GM18508 (cell line): ENCODE measurements around the gene FRMPD4.
"Not testable (repeated sequence)": the region's sequence is repeated elsewhere in the genome, so short reads cannot be mapped to it uniquely, and the experiment has no call there.

ENCODE experiments used
- ATAC-seq: cut with Tn5 transposase; IDR thresholded peaks from one replicate; pipeline ENCODE4 v1.9.1; 2021; ENCODE audit warnings: moderate number of reproducible peaks; ENCODE audit not compliant: insufficient read depth, unreplicated experiment

FRMPD4 gene

DNA sequence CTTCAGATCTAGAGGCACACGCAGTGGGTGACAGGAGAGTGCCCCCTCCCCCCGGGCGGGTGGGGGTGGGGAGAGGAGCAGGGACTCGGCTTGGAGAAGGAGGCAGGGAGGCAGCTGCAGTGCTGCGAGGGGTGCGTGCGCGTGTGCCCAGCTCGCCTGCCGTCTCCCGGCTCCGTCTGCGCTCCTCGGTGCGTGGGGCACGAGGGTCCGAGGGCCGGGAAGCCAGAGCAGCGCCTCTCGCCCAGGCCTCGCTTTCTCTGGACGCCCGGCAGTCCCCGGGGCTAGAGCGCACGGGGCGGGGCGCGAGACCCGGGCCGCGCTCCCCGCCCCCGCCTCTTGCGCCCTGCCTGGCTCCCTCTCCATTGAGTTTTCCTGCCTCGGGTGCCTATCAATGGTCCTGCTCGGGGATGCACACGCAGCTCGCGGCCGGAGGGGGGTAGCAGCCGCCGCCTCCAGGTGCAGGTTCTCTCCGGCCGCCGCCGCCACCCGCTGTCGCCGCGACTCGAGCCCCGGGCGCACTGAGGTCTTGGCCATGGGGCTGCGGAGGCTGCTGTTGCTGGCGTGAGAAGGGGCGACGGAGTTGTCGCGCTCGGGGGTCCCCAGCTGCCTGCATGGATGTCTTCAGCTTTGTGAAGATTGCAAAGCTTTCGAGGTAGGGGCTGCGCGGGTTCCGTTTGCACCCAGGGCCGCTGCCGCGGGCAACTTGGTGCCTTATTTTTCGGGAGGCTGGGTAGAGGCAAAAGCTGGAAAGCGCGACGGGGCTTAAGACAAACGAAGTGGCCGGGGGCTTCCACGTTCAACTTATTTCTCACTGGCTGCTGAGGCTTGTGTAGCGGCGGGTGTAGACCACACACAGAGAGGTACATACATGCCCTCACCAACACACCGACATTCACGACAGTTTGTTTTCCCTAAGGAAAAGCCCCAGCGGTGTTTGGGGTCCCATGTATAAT is at the start of gene FRMPD4:
Gene FRMPD4, plus strand, starts transcription at position 113 of the 953 bp plus-strand sequence. Its CDS starts 499 bp downstream, at position 612.
- no peak for ATAC-seq

DNA sequence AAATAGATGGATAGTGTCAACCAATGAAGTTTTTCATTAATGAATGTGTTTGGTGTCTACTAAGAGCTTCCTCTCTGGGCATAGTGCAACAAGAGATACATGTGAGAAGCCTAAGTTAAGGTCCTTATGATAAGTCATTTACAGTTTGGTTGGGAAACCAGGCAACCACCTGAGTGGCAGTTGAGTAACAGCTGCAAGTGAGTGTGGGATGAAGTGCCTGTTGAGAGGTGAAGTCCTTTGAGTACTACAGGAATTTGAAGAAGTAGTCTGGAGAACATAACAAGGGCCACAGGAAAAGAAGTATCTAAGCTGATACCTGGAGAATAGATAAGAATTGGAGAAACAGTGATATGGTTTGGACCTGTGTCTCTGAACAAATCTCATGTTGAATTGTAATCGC is 48.5 kb upstream of the FRMPD4 start:
- no peak for ATAC-seq

DNA sequence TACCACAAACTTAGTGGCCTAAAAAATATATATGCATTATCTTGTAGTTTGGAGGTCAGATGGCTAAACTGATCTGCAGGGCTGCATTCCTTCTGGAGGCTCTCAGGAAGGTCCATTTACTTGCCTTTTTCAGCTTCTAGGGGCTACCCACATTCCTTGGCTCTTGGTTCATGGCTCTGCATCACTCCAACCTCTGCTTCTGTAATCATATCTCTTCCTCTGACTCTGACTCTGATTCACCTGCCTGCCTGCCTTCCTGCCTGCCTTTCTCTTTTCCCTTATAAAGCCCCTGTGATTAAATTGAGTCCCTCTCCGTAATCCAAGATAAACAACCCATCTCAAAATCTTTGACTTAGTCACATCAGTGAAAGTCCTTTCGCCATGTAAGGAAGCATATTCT is 25.0 kb upstream of the FRMPD4 start:
- no peak for ATAC-seq

DNA sequence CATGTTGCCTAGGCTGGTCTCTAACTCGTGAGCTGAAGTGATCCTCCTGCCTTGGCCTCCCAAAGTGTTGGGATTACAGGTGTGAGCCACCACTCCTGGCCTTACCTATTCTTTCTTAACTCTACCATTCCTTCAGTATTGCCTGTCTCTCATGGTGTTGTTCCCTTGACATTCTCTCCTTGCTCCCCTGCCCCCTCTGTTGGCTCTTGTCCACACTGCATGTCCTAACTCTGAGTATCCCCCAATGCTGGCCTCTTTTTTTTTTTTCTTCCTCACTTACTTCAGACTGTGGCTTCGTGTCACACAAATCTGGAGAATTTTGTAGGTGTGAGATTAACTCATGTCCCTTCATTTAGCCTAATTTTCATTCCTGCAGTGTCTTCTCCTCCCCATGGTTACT is 22.9 kb upstream of the FRMPD4 start:
- ATAC-seq = no peak

DNA sequence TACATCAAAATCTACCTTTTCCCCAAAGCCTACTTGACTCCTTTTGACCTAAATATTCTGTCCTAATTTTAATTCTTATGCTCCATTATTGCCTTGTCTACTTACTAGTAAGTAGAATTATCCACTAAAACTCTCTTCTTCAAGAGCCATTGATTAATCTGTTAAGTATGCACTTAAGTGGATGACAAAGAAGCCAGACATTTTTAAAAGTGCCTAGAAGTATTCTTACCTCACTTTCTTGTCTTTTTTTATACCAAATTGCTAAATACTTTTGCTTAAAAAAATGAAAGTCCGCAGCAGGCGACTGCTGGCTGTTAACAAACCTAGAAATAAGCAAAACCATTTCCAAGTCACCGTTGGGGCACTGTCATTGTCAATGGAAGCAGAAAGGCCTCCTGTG is 20.1 kb upstream of the FRMPD4 start:
- ATAC-seq = no peak

DNA sequence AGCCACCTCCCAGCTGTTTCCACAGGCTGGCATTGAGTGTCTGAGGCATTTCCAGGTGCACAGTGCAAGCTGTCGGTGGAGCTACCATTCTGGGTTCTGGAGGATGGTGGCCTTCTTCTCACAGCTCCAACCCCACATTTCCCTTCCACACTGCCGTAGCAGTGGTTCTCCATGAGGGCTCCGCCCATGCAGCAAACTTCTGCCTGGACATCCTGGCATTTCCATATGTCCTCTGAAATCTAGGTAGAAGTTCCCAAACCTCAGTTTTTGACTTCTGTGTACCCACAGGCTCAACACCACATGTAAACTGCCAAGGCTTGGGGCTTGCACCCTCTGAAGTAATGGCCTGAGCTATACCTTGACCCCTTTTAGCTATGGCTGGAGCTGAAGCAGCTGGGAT is 10.3 kb upstream of the FRMPD4 start:
- no peak for ATAC-seq

DNA sequence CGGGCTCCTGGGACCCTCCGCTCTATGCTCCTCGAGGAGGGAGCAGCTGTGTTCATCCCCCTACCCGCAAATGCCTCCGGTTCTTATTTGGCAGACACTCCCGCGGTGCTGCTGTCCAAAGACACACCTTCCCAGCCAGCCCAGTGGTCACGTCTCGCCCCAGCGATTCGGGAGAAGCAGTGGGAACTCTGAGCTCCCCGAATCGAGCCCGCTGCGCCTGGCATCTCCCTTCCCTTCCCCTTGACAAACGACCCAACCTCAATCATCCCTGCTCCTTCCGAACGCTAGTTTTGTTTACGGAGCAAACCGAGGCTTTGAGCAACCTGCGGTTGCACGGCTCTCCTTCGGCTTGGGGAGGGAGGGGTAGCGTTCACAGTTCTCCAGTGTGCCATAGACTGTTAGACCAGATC is 317 bp upstream of the FRMPD4 start:
- ATAC-seq = no peak

DNA sequence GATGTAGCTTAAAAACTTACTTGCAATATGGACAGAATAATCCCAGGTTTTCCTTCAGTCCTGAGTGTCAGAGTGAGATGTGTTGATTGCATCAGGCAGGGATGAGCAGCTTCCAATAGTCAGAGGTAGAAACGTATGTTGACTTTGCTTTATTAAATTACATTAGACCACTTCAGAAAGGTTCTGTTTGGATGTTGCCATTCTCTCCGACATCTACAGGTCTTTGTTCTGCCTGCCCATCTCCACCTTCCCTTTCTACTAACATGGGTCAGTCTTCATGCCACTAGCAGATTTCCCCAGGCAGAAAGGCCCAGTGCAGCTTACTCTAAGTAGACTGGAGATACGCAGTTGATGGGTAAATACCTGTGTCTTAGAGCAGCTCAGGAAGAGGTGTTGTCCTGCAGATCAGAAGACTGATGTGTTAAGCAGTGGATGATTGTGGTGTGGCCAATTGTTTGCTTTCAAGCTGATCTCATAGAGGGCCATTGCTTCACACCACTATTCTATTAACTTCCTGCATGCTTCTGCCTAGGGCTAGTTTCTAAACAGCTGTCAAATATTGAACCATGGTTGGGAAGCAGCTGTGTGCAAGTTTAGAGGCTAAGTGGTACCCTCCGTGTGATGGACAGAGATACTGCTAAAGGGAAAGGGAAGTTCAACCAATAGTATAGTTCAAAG is 1.8 kb downstream of the FRMPD4 start:
- no peak for ATAC-seq

DNA sequence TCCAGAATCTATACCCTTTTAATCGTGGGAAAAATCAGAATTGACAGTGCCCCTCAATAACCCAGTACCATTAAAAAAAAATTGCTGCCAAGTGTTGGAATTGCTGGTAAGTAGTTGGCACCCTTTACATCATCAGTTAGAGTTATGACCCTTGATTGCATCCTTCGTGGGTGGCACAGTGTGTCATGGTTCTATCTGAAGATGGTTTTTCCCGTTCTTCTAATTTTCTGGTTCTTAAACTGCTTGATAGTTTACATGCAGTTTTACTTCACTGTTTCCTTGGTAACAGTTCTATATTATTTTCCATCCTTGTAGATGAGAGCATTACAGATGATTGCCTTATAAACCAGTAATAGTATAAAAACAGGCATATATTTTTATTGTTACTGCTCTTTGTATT is 3.2 kb downstream of the FRMPD4 start:
- no peak for ATAC-seq

DNA sequence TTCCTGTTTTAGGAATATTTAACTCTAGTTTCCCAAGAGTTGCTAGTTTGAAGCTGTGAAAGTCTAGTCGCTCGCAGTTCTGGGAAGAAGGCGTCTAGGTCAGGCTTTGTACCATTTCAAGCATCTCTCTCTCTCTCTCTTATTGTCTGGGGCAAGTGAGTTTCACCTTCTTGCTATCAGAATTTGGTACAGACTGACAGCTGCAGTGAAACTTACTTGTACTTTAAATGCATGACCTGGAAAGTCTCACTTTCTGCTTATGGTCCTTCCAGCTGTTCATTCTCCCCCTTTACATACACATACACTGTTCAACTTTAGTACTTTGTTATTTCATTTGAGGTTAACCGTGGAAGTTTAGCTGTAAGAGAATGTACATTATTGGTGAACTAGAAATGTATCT is 4.4 kb downstream of the FRMPD4 start:
- no peak for ATAC-seq

DNA sequence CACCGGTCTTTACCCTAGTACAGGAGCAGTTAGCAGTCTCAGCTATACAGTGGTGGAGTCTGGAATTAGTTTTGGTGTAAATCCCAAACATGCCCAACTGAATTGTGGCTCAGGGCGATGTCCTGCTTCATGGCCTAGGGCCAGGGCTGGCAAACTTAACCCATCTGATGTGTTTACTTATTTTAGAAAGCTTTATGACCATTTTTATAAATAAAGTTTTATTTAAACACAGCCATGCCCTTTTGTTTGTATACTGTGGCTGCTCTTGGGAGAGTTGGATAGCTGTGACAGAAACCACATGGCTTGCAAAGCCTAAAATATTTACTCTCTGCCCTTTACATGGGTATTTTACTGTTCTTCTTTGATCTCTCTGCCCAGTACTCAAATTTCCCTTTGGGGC is 7.1 kb downstream of the FRMPD4 start:
- ATAC-seq = no peak

DNA sequence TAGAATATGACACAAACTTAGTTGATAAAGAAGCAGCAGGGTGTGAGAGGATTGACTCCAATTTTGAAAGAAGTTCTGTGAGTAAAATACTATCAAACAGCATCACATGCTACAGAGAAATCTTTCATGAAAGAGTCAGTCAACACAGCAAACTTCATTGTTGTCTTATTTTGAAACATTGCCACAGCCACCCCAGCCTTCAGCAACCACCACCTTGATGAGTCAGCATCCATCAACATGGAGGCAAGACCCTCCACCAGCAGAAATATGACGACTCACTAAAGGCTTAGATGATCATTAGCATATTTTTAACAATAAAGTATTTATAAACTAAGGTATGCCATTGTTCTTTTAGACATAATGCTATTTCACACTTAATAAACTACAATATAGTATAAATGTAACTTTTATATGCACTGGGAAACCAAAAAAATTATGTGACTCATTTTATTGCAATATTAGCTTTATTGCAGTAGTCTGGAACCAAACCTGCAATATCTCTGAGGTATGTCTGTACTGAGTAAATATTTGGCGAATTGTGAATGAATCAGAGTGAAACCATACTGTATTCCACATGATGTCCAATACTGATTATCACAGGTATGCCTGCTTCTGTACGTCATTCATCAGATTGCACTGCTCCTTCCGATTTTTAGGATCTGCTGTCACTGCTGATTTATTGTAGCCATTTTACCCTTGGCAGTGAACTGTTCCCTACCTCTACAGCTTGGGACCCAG is 11.6 kb downstream of the FRMPD4 start:
- ATAC-seq = no peak

DNA sequence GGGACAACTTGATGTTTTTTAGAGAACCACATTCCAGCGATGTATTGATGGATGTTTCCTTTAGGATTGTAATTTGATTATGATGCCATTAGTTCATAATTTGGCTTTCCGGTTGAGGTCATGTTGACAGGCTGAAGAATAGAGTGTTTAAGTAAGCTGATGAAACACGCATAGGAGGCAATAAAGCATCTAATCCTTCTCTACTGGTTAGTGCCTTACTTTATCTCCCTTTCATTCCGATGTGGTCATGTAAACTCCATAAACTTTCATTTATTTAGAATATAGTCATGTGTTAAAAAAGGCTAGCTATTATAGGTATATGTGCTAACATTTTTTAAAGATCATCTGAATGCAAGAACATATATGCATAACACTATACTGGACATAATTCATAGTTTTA is 15.0 kb downstream of the FRMPD4 start:
- ATAC-seq = no peak

DNA sequence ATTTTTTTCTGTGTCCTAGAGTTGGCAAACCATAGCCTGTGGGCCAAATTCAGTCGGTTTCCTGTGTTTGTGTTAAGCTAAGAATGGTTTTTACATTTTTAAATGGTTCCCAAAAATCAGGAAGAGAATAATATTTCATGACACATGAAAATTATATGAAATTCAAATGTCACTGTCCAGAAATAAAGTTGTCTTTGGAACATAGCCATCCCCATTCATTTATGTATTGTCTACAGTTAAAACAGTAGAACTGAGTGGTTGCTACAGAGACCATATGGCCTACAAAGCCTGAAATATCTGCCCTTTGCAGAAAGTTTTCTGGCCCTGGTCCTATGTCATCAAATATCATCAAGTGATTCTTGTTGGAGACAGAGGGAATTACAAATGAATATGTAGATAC is 15.5 kb downstream of the FRMPD4 start:
- ATAC-seq = no peak

DNA sequence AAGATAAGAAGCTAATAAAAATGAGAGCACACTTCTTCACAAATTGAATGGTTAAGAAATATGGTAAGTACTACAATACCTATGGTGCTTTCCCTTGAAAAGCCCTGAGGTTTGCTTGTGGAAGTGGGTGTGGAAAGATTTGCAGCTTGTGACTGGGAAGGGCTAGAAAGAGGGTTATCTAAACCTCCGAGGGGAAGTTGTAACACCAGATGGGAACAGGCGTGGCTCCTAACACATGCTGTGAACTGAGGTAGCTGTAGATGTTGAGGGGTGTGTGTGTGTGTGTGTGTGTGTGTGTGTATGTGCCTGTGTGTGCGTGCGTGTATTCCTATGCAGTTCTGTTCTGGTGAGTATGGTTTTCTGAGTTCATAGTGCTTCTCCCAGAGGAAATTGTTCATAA is 21.5 kb downstream of the FRMPD4 start:
- no peak for ATAC-seq

DNA sequence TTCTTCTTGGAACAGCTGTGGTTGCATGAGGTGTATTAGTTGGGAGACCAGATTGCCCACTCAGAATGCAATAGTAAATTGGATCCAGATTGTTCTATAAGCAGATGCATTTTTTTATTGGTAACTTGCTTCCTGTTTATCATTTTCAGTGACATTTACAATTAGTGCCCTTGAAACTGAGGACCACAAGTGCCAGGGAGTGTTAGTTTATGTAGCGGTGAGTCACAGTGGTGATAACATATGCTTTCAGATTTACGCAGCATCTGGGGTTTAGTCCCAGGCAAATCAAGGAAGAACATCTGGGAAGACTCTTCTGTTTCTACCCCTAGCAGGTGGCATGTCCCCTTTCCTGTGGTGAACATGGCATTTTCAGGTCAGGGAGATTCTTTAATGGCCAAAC is 24.1 kb downstream of the FRMPD4 start:
- ATAC-seq = no peak

DNA sequence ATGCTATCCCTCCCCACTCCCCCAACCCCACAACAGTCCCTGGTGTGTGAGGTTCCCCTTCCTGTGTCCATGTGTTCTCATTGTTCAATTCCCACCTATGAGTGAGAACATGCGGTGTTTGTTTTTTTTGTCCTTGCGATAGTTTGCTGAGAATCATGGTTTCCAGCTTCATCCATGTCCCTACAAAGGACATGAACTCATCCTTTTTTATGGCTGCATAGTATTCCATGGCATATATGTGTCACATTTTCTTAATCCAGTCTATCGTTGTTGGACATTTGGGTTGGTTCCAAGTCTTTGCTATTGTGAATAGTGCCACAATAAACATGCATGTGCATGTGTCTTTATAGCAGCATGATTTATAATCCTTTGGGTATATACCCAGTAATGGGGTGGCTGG is 25.9 kb downstream of the FRMPD4 start:
- not testable (repeated sequence) for ATAC-seq

DNA sequence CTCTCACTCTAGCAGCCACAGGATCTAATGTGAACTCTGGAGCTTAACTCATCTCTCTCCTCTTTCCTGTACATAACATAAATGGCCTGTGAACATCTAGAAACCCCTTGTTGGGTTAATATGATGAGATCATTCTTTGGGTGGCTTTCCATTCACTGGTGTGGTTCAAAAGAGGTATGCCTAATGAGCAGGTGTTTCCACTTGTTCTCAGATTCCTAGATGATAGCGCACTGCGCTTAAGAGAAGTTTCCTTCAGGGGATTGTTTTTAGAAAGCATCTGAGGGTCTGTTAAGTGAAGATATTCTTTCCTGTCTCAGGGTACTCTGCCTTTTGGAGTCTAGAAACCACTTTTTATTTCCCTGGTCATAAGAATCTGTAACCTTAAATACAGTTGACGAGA is 32.5 kb downstream of the FRMPD4 start:
- no peak for ATAC-seq

DNA sequence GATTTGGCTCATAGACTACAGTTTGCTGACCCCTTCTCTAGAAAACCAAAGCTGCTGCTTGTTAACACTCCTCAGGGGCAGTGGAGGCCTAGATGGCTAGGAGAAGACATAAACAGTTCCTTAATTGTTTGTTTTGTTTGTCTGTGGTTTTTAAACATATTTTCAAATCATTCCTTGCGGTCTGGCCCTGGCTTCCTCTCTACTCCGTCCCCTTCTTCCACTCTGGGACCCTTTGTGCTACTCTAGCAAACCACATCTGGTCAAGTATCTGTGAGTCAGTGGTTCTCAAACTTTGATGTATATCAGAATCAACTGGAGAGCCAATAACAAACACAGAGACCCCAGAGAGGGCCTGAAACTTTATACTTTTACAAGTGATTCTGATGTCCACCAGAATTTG is 36.1 kb downstream of the FRMPD4 start:
- ATAC-seq = no peak

DNA sequence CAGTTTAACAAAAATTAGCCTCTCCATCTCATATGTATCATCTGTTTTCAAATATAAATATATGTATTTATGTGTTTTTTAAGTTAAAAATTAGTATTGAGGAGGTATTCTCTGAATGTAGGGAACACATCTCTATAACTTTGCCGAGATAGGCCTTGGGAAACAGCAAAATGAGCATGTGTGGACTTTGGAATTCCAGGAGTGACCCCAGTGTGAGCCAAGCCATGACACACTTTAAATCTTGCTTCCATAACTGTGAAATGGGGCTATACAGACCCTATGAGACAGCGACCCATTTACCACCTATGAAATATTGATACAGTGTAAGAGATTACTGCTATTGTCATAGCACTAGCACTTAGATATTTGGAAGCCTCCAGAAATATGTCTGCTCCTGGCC is 58.8 kb downstream of the FRMPD4 start:
- ATAC-seq = no peak

DNA sequence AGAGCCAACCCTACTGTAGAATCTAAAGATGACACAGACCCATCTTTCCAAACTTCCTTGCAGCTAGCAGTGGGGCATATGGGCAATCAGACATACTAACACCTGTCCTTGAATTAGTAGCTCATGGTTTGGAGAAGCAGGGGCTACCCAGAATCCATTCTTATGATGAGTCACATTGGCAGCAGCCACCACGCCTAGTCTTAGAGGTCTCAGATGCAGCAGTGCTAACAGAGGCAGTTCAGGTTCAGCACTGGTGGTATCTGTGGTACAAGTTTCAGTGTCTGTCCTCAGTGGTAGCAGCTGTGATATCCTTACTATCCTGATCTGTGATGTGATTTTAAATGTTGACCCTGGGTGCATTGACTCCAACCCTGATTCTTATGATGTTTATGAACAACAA is 68.1 kb downstream of the FRMPD4 start:
- ATAC-seq = no peak
